Thoracic aorta (tissue), 2 donors: ENCODE measurements around the gene CLHC1. TPM values are rescaled to one million over a fixed set of nuclear protein-coding genes. Genes with fewer than 3 reads are reported as not detected.
"Not testable (repeated sequence)": the region's sequence is repeated elsewhere in the genome, so short reads cannot be mapped to it uniquely, and the experiment has no call there.

Experiments used
- ATAC-seq: fragments of 150-250 bp; one replicate; pipeline ENCODE4 v1.8.0; 2017; ENCODE audit warnings: low read depth; ENCODE audit not compliant: insufficient number of reproducible peaks, low FRiP score
- DNase-seq: peaks from one replicate; pipeline ENCODE4 v3.0.0-alpha.2; 2020; ENCODE audit warnings: low spot score
- H3K27ac ChIP-seq, 2 donors: fragments of 200-600 bp; sonication (generic); 1 replicate in 1 of 2; 2 replicates in 1 of 2; pipeline ENCODE4 v1.5.1; 2016; ENCODE audit warnings: mild to moderate bottlenecking in 2 of 2, moderate library complexity in 2 of 2
- H3K27me3 ChIP-seq: fragments of 200-600 bp; sonication (generic); replicated peaks from 2 replicates; pipeline ENCODE4 v1.6.0; 2016; ENCODE audit warnings: mild to moderate bottlenecking; ENCODE audit not compliant: insufficient read depth
- H3K36me3 ChIP-seq: fragments of 200-600 bp; sonication (generic); one replicate; pipeline ENCODE4 v1.5.1; 2016
- H3K4me1 ChIP-seq, 2 donors: fragments of 200-600 bp; sonication (generic); 1 replicate in 1 of 2; 2 replicates in 1 of 2; pipeline versions ENCODE4 v1.5.1 to v1.6.0; 2016; ENCODE audit warnings: low read depth in 2 of 2, mild to moderate bottlenecking in 1 of 2; ENCODE audit not compliant: control insufficient read depth in 1 of 2
- H3K4me3 ChIP-seq: fragments of 200-600 bp; sonication (generic); 2 replicates; pipeline ENCODE4 v1.5.1; 2016; ENCODE audit warnings: mild to moderate bottlenecking
- H3K9me3 ChIP-seq: fragments of 200-600 bp; sonication (generic); 2 replicates; pipeline ENCODE4 v1.5.1; 2016
- CTCF ChIP-seq: fragments of 200-600 bp; sonication (generic); IDR thresholded peaks from one replicate; pipeline ENCODE4 v1.5.1; 2019; ENCODE audit warnings: antibody characterized with exemption
- total RNA-seq, 2 donors: library from RNA; depleted of rRNA; stranded (reverse); fragments of >200 nt; gene quantifications; one replicate each; pipeline versions ENCODE4 v1.1.0 to v1.2.3, GENCODE V29; 2016

Gene CLHC1
- total RNA-seq, 2 donors from 2014 or later = 0.28 to 8.4 TPM

DNA sequence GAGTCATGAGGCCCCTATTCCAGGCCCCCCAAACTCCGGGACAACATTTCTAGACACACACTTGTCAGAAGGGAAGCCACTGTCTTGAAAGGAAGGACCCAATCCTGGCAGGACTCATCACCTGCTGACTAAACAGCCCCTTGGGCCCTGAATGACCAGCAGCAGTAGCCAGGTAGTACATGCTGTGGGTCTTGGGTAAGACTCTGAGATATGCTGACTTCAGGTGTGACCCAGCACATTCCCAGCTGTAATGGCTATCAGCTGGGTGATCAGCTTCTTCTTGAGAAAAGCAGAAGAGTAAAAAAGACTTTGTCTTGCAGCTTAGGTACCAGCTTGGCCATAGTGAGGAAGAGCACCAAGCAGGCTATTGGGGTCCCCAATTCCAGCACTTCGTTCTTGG is 35.6 kb downstream of the CLHC1 start:
- no peak for DNase-seq
- Histone ChIP-seq H3K4me3 (no peak overlapping the region), H3K4me1 (no peaks in the 10 kb centered on the region), H3K36me3 (no peaks in the 10 kb centered on the region), H3K9me3 (peaks cover 3% of the 10 kb centered on the region), H3K27ac (no peak overlapping the region), H3K27me3 (no peaks in the 10 kb centered on the region)
- no peak for ATAC-seq
- no peak for TF ChIP-seq CTCF

- not testable (repeated sequence) for H3K4me1 ChIP-seq, H3K27ac ChIP-seq, H3K9me3 ChIP-seq, H3K36me3 ChIP-seq, DNase-seq, ATAC-seq, H3K27me3 ChIP-seq, H3K4me3 ChIP-seq
Measured at GRCh38 chr2:55191888-55192287, 40.2 kb downstream of the CLHC1 start.

DNA sequence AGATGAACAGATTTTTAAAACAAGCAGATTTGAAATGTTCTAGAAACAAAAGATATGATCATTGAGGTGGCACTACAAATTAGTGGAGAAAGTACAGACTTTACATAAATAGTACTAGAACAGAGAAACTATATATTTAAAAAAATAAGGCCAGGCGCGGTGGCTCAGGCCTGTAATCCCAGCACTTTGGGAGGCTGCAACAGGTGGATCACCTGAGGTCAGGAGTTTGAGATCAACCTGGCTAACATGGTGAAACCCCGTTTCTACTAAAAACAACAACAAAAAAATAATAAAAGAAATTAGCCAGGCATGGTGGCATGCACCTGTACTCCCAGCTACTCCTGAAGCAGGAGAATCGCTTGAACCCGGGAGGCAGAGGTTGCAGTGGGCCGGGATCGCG is 45.3 kb downstream of the CLHC1 start:
- not testable (repeated sequence) for H3K27me3 ChIP-seq, H3K9me3 ChIP-seq, H3K36me3 ChIP-seq, H3K27ac ChIP-seq, DNase-seq, ATAC-seq, H3K4me3 ChIP-seq, H3K4me1 ChIP-seq

- Histone ChIP-seq H3K4me3 (no peak overlapping the region), H3K27ac (no peak overlapping the region), H3K36me3 (no peaks in the 10 kb centered on the region), H3K4me1 (no peaks in the 10 kb centered on the region), H3K9me3 (no peaks in the 10 kb centered on the region), H3K27me3 (no peaks in the 10 kb centered on the region)
- TF ChIP-seq CTCF = no peak
- DNase-seq (no peak), ATAC-seq (no peak)
Measured at GRCh38 chr2:55180374-55180773, 51.7 kb downstream of the CLHC1 start.

DNA sequence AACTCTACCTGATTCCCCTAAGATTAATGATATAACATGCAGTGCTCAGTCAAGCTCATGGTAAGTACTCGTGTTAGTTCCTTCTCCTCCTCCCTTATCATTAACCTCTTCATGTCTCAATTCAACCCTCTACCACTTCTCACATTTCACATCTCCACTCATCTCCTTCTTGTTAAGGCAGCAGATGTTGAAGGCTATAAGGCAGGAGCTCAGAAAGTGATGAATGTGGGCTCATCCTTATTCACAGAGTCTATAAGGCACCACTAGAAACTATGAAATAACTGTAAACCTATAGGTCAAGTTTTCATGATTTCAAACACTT is 56.0 kb downstream of the CLHC1 start:
- Histone ChIP-seq H3K9me3 (no peaks in the 10 kb centered on the region), H3K4me1 (peaks cover 2 to 8% of the 10 kb centered on the region in 2 donors), H3K4me3 (no peak overlapping the region), H3K27me3 (no peaks in the 10 kb centered on the region), H3K27ac (no peak overlapping the region), H3K36me3 (no peaks in the 10 kb centered on the region)
- ATAC-seq (no peak), DNase-seq (no peak)
- TF ChIP-seq CTCF = no peak

DNA sequence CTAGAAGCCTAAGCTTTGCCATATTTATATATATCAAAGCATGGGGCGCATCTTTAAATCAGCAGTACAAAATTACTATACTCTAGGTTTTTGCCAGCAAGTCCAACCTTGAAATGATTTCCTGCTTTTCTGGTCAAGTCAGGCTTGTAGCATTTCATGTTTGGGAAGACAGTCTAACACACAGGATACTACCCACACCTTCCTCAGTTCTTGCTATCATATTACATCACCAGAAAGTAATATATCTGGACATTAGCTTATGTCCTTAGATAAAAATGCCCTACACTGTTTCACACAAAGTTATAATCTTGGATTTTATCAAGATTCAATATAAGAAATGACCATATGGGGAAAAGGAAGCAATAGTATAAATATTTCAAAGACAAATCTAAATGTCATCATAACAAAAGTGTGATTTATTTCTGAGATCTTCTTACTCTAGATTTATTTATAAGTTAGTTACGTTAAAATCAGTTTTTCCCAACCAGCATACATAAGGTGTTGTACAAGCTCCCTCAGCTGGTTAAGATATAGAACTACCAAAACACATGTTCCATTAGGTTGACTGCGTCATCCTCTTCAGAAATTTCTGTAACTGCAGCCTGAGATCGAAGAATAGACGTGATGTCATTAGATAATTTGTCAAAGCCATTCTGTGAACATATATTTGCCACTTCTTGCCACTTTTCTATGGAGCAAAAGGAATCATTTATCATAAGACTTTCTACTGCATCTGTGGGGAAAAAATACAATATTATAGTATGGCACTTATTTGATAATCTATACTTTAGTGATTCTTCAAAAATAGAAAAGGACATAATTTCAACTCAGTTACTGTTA is 56.6 kb downstream of the CLHC1 start:
- Histone ChIP-seq H3K27ac (no peak overlapping the region), H3K9me3 (no peaks in the 10 kb centered on the region), H3K4me1 (peaks cover 2 to 9% of the 10 kb centered on the region in 2 donors), H3K36me3 (no peaks in the 10 kb centered on the region), H3K4me3 (peak overlapping the region; percentile 34), H3K27me3 (no peaks in the 10 kb centered on the region)
- TF ChIP-seq CTCF = peak; percentile 56
- DNase-seq (no peak), ATAC-seq (no peak)
